Activated B cell treated with CpG ODN at 0.5 μM for 24 hours (primary cell): ENCODE data around the gene TAS2R30. TPM values are rescaled to one million over a fixed set of nuclear protein-coding genes. Genes with fewer than 3 reads are reported as not detected.

Experiments used
- ATAC-seq: fragments of 200-7000 bp; cut with Tn5 transposase; one replicate; pipeline ENCODE4 v1.10.0; 2021; ENCODE audit warnings: low read depth, mild to moderate bottlenecking, moderate library complexity
- CTCF ChIA-PET: fragments of 350-600 bp; sonication (Branson Sonifier 250); formaldehyde crosslinking; loops from one replicate; lab custom pipeline; 2021; ENCODE audit warnings: antibody characterized with exemption; lab: Charles Lee
- POLR2A ChIA-PET: fragments of 350-600 bp; sonication (Branson Sonifier 250); formaldehyde crosslinking; loops from one replicate; lab custom pipeline; 2021; ENCODE audit warnings: antibody characterized with exemption; lab: Charles Lee
- DNase-seq: peaks from one replicate; pipeline ENCODE4 v3.0.0; 2022
- H3K27ac Mint-ChIP-seq: one replicate; pipeline ENCODE4 v1.8.0; 2020; ENCODE audit warnings: mixed read lengths
- H3K27me3 Mint-ChIP-seq: one replicate; pipeline ENCODE4 v1.8.0; 2021; ENCODE audit warnings: mixed read lengths
- H3K36me3 Mint-ChIP-seq: one replicate; pipeline ENCODE4 v1.8.0; 2021; ENCODE audit warnings: low read depth, mixed read lengths
- H3K4me1 Mint-ChIP-seq: one replicate; pipeline ENCODE4 v1.8.0; 2021; ENCODE audit warnings: mixed read lengths
- H3K4me3 Mint-ChIP-seq: one replicate; pipeline ENCODE4 v1.8.0; 2020; ENCODE audit warnings: mild to moderate bottlenecking, mixed read lengths
- H3K9me3 Mint-ChIP-seq: one replicate; pipeline ENCODE4 v1.8.0; 2020; ENCODE audit warnings: mixed read lengths
- intact Hi-C: fragments of 100-400 bp; cut with micrococcal nuclease; formaldehyde crosslinking; loops from one replicate; pipeline ENCODE4 v1.15.1; 2024
- total RNA-seq: library from RNA; stranded (reverse); gene quantifications from 2 replicates; pipeline ENCODE4 v1.2.3, GENCODE V29; 2022
- TF ChIP-seq, protein P1 (sequence below): fragments of 200-600 bp; IDR thresholded peaks from one replicate; pipeline ENCODE4 v1.8.0; 2022; ENCODE audit warnings: antibody characterized with exemption, mild to moderate bottlenecking

TAS2R30 gene
- total RNA-seq, 1 donor from 2014 or later, result 6.3 TPM

DNA sequence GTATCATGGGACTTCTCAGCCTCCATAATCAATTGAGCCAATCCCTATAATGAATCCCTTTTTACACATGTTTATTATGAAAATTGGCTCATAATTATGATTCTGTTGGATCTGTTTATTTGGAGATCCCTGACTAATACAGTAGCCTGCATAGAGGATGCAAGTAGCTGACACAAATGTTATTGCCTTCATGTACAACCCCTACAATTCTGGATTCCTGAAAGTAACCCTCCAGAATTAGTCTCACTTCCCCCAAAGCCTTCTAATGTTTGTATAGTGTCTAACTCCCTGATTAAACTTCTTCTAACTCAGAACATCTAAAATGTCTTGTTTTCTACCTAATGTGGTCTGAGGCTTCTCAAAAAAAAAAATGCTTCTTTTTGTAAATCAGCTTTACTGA, 29.9 kb upstream of the TAS2R30 start:
- peaks cover 35% of the 10 kb centered on the region for H3K4me1 Mint-ChIP-seq
- H3K4me3 Mint-ChIP-seq, result no peak overlapping the region
- H3K27ac Mint-ChIP-seq, result no peak overlapping the region
- DNase-seq (no peak), ATAC-seq (no peak)
- peaks cover 58% of the 10 kb centered on the region for H3K36me3 Mint-ChIP-seq
- intact Hi-C loops, result no loop called here
- ChIA-PET CTCF (no interaction called here), POLR2A (no interaction called here)
- no peaks in the 10 kb centered on the region for H3K9me3 Mint-ChIP-seq
- TF ChIP-seq, protein P1, sequence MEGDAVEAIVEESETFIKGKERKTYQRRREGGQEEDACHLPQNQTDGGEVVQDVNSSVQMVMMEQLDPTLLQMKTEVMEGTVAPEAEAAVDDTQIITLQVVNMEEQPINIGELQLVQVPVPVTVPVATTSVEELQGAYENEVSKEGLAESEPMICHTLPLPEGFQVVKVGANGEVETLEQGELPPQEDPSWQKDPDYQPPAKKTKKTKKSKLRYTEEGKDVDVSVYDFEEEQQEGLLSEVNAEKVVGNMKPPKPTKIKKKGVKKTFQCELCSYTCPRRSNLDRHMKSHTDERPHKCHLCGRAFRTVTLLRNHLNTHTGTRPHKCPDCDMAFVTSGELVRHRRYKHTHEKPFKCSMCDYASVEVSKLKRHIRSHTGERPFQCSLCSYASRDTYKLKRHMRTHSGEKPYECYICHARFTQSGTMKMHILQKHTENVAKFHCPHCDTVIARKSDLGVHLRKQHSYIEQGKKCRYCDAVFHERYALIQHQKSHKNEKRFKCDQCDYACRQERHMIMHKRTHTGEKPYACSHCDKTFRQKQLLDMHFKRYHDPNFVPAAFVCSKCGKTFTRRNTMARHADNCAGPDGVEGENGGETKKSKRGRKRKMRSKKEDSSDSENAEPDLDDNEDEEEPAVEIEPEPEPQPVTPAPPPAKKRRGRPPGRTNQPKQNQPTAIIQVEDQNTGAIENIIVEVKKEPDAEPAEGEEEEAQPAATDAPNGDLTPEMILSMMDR, result no peak
- H3K27me3 Mint-ChIP-seq, result no peaks in the 10 kb centered on the region

DNA sequence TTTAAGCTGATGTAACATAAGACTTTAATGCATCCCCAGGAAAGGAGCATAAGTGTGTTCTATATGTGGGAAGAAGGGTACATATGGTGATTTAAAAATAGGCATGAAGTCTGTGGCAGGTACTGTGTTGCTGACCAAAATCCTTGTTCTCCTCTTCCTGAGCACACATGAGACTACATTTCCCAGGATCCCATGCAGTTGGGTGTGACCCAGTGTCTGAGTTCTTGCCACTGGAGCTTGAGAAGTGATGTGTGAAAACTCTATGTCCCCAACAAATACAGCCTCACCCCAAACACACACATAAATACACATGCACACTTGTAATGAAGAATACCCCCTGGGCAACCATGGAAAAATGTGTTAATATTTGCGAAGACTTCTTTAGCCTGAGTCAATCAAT, 28.1 kb upstream of the TAS2R30 start:
- Mint-ChIP-seq H3K27ac (no peak overlapping the region), H3K27me3 (no peaks in the 10 kb centered on the region), H3K36me3 (peaks cover 52% of the 10 kb centered on the region), H3K4me3 (no peak overlapping the region), H3K9me3 (no peaks in the 10 kb centered on the region), H3K4me1 (peaks cover 21% of the 10 kb centered on the region)
- DNase-seq, result no peak
- no peak for ATAC-seq
- intact Hi-C loops, result no loop called here
- POLR2A ChIA-PET, result interaction anchor here (2.0 kb wide), 1 partner anchor 9 kb away, joined by 10 read pairs; the partner anchor contains the start of gene SMIM10L1
- TF ChIP-seq, protein P1, result no peak
- CTCF ChIA-PET, result no interaction called here

DNA sequence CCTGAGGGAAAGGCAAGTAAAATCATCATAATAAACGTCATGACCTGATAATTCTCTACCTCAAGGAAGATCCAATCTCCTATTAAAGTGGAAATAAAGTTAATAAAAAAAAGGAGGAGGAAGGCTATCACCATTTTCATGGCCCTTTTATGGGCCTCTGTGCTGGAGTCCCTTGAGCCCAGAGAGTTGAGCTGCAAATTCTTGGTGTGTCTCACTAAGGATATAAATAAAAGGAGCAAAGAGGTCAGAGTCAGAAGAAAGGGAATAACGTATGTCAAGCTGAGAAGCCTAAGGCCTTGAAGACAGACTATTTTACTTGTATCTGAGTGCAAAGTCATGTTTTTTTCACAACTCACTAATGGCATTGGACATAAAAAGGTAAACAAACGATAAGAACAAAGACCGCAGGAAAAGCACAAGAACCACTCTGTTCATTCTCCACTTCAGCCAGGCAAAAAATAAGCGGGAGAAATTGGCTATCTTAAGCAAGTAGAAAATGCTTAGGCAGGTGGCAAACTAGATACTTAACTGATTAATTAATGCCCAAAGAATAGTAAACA, 24.5 kb upstream of the TAS2R30 start:
- Mint-ChIP-seq H3K27ac (no peak overlapping the region), H3K36me3 (peaks cover 54% of the 10 kb centered on the region), H3K4me3 (no peak overlapping the region), H3K27me3 (no peaks in the 10 kb centered on the region), H3K9me3 (peaks cover 3% of the 10 kb centered on the region), H3K4me1 (peaks cover 11% of the 10 kb centered on the region)
- ATAC-seq (no peak), DNase-seq (no peak)
- ChIA-PET CTCF (no interaction called here), POLR2A (interaction anchor here (0.6 to 1.5 kb wide), 2 partner anchors 12 to 86 kb away, joined by 3 to 4 read pairs; partner anchors contain the start of gene SMIM10L1)
- intact Hi-C loops, result no loop called here
- TF ChIP-seq, protein P1, result no peak

DNA sequence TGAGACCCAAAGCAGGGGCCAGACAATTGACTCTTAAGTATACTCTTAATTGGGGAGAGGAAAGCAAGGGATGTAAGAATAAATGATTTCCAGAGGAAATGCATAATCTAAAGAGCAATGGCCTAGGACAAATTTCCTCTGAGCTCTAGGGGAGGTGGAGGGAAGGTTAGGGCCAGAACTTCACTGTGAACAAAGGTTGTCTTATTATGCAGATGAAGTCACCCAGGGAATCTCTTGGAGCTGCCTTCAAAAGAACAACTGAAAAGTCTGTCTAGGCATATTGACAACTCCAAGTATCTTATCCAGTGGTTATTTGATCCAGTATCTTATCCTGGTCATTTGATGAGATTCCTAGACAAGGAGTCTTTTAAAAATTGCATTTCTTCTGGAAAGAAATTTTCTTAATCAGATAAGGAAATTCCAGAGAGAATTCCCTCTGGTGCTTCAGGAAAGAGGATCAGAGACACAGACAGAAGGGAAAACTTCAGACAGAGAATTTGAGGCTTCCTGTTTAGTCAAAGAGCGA, 20.0 kb upstream of the TAS2R30 start:
- H3K27ac Mint-ChIP-seq, result no peak overlapping the region
- DNase-seq, result no peak
- intact Hi-C loops, result no loop called here
- no peak for ATAC-seq
- TF ChIP-seq, protein P1, result no peak
- H3K36me3 Mint-ChIP-seq, result peaks cover 45% of the 10 kb centered on the region
- POLR2A ChIA-PET, result no interaction called here
- CTCF ChIA-PET, result no interaction called here
- peaks cover 1% of the 10 kb centered on the region for H3K4me1 Mint-ChIP-seq
- no peak overlapping the region for H3K4me3 Mint-ChIP-seq
- peaks cover 3% of the 10 kb centered on the region for H3K9me3 Mint-ChIP-seq
- no peaks in the 10 kb centered on the region for H3K27me3 Mint-ChIP-seq

DNA sequence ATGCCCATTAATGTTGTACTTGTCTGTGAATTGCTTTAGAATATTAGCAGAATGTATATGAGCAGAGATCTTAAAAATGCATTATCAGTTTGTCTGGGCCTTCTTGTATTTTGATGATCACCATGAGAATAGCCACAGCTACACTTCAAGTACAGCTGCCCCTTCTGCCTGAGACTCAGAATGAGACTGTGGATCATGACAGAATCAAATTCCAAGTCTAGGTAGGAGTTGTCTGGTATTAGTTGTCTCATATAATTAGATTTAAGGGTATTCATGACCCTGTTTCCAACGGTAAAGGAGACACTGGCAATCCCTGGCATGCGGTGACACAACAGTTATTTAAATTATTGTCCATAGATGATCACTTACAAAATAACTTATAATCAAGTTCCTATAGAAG, 18.3 kb upstream of the TAS2R30 start:
- TF ChIP-seq, protein P1, result no peak
- DNase-seq (no peak), ATAC-seq (no peak)
- Mint-ChIP-seq H3K9me3 (peaks cover 3% of the 10 kb centered on the region), H3K4me1 (peaks cover 1% of the 10 kb centered on the region), H3K27ac (no peak overlapping the region), H3K36me3 (peaks cover 39% of the 10 kb centered on the region), H3K4me3 (no peak overlapping the region), H3K27me3 (no peaks in the 10 kb centered on the region)
- ChIA-PET POLR2A (no interaction called here), CTCF (no interaction called here)
- intact Hi-C loops, result no loop called here
